HepG2 (cell line): ENCODE results near the gene PDZD2. TPM values are rescaled to one million over a fixed set of nuclear protein-coding genes. Genes with fewer than 3 reads are reported as not detected.

ENCODE experiments used
- ATAC-seq: fragments of 200-7000 bp; cut with Tn5 transposase; 3 replicates; pipeline ENCODE4 v1.9.1; 2020; ENCODE audit warnings: mild to moderate bottlenecking, moderate library complexity
- BruUV-seq: library from RNA; stranded (reverse); fragments of 400-500 nt; replicated peaks from 2 replicates; lab custom pipeline; 2021; lab: Mats Ljungman, UMichigan
- CTCF ChIA-PET: fragments of 300-600 bp; formaldehyde crosslinking; extraction: SDS; loops from one replicate; lab custom pipeline; 2021; ENCODE audit warnings: low total read pairs, inconsistent platforms, low intra/inter-chr PET ratio; lab: Yijun Ruan, JAX
- POLR2A ChIA-PET: fragments of 350-600 bp; sonication (Branson Sonifier 250); formaldehyde crosslinking; loops from one replicate; lab custom pipeline; 2020; ENCODE audit warnings: antibody characterized with exemption, inconsistent platforms; lab: Yijun Ruan, JAX
- DNase-seq: peaks from one replicate; pipeline ENCODE4 v3.0.0-alpha.2; 2015; ENCODE audit warnings: low spot score
- FAIRE-seq: peaks from 3 replicates; lab custom pipeline; 2011; peaks lifted over from hg19 to GRCh38; lab: Jason Lieb, UNC
- H2AFZ ChIP-seq: one replicate; pipeline ENCODE4 v1.6.1; 2011; ENCODE audit warnings: low read length, inconsistent platforms
- H3K27ac ChIP-seq: fragments of 300-600 bp; 3 replicates; pipeline ENCODE4 v1.8.0; 2011; ENCODE audit warnings: mixed run types, mild to moderate bottlenecking, mixed read lengths, low read length, inconsistent platforms; ENCODE audit not compliant: insufficient read depth; ENCODE audit errors: extremely low read length
- H3K27me3 ChIP-seq, 2 experiments: fragments of 200-600 bp in 1 of 2; 2 replicates in 1 of 2; 3 replicates in 1 of 2; pipeline versions ENCODE4 v1.6.0 to v1.8.0; 2011; ENCODE audit warnings: low read length in 2 of 2, mild to moderate bottlenecking in 2 of 2, moderate library complexity in 2 of 2, inconsistent platforms in 1 of 2; ENCODE audit not compliant: insufficient read depth in 2 of 2, control insufficient read depth in 1 of 2
- H3K36me3 ChIP-seq, 2 experiments: fragments of 200-600 bp in 1 of 2; replicated peaks in 1 of 2; 2 replicates in 1 of 2; 3 replicates in 1 of 2; pipeline versions ENCODE4 v1.5.1 to v1.8.0; 2011; ENCODE audit warnings: low read length in 2 of 2, inconsistent platforms in 1 of 2; ENCODE audit not compliant: insufficient read depth in 2 of 2, control insufficient read depth in 1 of 2
- H3K4me1 ChIP-seq: 2 replicates; pipeline ENCODE4 v1.5.1; 2012; ENCODE audit warnings: low read length, inconsistent platforms; ENCODE audit not compliant: insufficient read depth
- H3K4me2 ChIP-seq: 2 replicates; pipeline ENCODE4 v1.6.0; 2011; ENCODE audit warnings: low read depth, low read length, inconsistent platforms
- H3K4me3 ChIP-seq, 3 experiments: fragments of 200-600 bp in 1 of 3; sonication (generic), shearing (Covaris generic) in 1 of 3; replicated peaks in 1 of 3; 2 replicates each; pipeline ENCODE4 v1.5.1; 2011 to 2016; ENCODE audit warnings: low read length in 3 of 3, inconsistent platforms in 2 of 3, low read depth in 2 of 3, mild to moderate bottlenecking in 2 of 3, control low read depth in 1 of 3, mixed read lengths in 1 of 3; ENCODE audit not compliant: insufficient read depth in 1 of 3
- H3K79me2 ChIP-seq: one replicate; pipeline ENCODE4 v1.6.1; 2011; ENCODE audit warnings: low read length, inconsistent platforms; ENCODE audit not compliant: insufficient read depth
- H3K9ac ChIP-seq: 2 replicates; pipeline ENCODE4 v1.6.0; 2011; ENCODE audit warnings: mild to moderate bottlenecking, low read depth, low read length, inconsistent platforms; ENCODE audit not compliant: insufficient read depth
- H3K9me3 ChIP-seq: 2 replicates; pipeline ENCODE4 v1.5.1; 2012; ENCODE audit warnings: mild to moderate bottlenecking, low read length
- H4K20me1 ChIP-seq: 2 replicates; pipeline ENCODE4 v1.6.0; 2011; ENCODE audit warnings: inconsistent platforms, mild to moderate bottlenecking, low read length, moderate library complexity; ENCODE audit not compliant: insufficient read depth
- CBFB ChIP-seq: sonication (generic); formaldehyde crosslinking; IDR thresholded peaks from 2 replicates; pipeline ENCODE4 v1.4.0; 2020; ENCODE audit warnings: missing genetic modification reagents
- CHCHD3 ChIP-seq: sonication (generic); formaldehyde crosslinking; IDR thresholded peaks from 2 replicates; pipeline ENCODE4 v1.8.0; 2022; ENCODE audit warnings: mild to moderate bottlenecking, missing genetic modification reagents, moderate library complexity
- ELF1 ChIP-seq: sonication (generic); formaldehyde crosslinking; IDR thresholded peaks from 2 replicates; pipeline ENCODE4 v1.4.0; 2020; ENCODE audit warnings: missing genetic modification reagents
- HOXA9 ChIP-seq: sonication (generic); formaldehyde crosslinking; IDR thresholded peaks from 2 replicates; pipeline ENCODE4 v1.8.1; 2022; ENCODE audit warnings: missing genetic modification reagents, mild to moderate bottlenecking, moderate library complexity, borderline replicate concordance
- NFE2L1 ChIP-seq: sonication (generic); formaldehyde crosslinking; IDR thresholded peaks from 2 replicates; pipeline ENCODE4 v1.4.0; 2020; ENCODE audit warnings: missing genetic modification reagents, mild to moderate bottlenecking, borderline replicate concordance
- SNRNP70 ChIP-seq: fragments of 200-400 bp; formaldehyde crosslinking; IDR thresholded peaks from 2 replicates; pipeline ENCODE4 v1.6.1; 2017; ENCODE audit warnings: mild to moderate bottlenecking, low read depth, low read length, moderate library complexity
- ZC3H13 ChIP-seq: sonication (generic); formaldehyde crosslinking; IDR thresholded peaks from 2 replicates; pipeline ENCODE4 v1.8.1; 2023; ENCODE audit warnings: mild to moderate bottlenecking, missing genetic modification reagents, moderate library complexity
- ZNF124 ChIP-seq: sonication (generic); formaldehyde crosslinking; IDR thresholded peaks from 2 replicates; pipeline ENCODE4 v1.4.0; 2020; ENCODE audit warnings: missing genetic modification reagents
- ZNF235 ChIP-seq: sonication (generic); formaldehyde crosslinking; IDR thresholded peaks from 2 replicates; pipeline ENCODE4 v1.8.1; 2023; ENCODE audit warnings: mild to moderate bottlenecking, missing genetic modification reagents, borderline replicate concordance
- ZNF33A ChIP-seq: sonication (generic); formaldehyde crosslinking; IDR thresholded peaks from 2 replicates; pipeline ENCODE4 v1.5.1; 2020; ENCODE audit warnings: missing genetic modification reagents, mild to moderate bottlenecking, moderate library complexity, borderline replicate concordance
- ZNF547 ChIP-seq: sonication (generic); formaldehyde crosslinking; IDR thresholded peaks from 2 replicates; pipeline ENCODE4 v1.5.1; 2020; ENCODE audit warnings: mild to moderate bottlenecking, missing genetic modification reagents
- ZNF563 ChIP-seq: sonication (generic); formaldehyde crosslinking; IDR thresholded peaks from 2 replicates; pipeline ENCODE4 v1.8.0; 2022; ENCODE audit warnings: mild to moderate bottlenecking, moderate library complexity, missing genetic modification reagents
- ZNF652 ChIP-seq: IDR thresholded peaks from 2 replicates; pipeline ENCODE4 v1.6.1; 2016; ENCODE audit warnings: low read depth, borderline replicate concordance
- ZNF883 ChIP-seq: sonication (generic); formaldehyde crosslinking; IDR thresholded peaks from 2 replicates; pipeline ENCODE4 v1.5.1; 2020; ENCODE audit warnings: mild to moderate bottlenecking, missing genetic modification reagents; ENCODE audit errors: not compliant biosample characterization
- WGBS: methylation state at CpG from one replicate; pipeline ENCODE4 v1.1.6; 2017; ENCODE audit warnings: low lambda C conversion rate; 5-methylcytosine and 5-hydroxymethylcytosine counted together
- in situ Hi-C: cut with HindIII; loops from 2 replicates; pipeline ENCODE4 v1.10.0; 2017; ENCODE audit warnings: low pct_unique_long_range_greater_than_20kb; ENCODE audit not compliant: extremely low pct_ligation_motif_present
- intact Hi-C: fragments of 100-400 bp; cut with micrococcal nuclease; formaldehyde crosslinking; loops from one replicate; pipeline ENCODE4 v1.10.0; 2022; ENCODE audit not compliant: unreplicated experiment
- polyA plus RNA-seq, 8 experiments: library from polyadenylated mRNA; depleted of rRNA in 3 of 8; stranded (reverse) in 7 of 8; unstranded in 1 of 8; fragments of >200 nt; fragmentation: Illumina TruSeq in 4 of 8; extraction: Trizol in 4 of 8; gene quantifications; 2 replicates each; pipeline versions ENCODE4 v1.2.1 to v1.2.3, GENCODE V29; 2011 to 2016; ENCODE audit warnings: low read depth in 4 of 8, missing spikeins in 1 of 8, mixed read lengths in 1 of 8; ENCODE audit not compliant: insufficient read depth in 1 of 8
- total RNA-seq, 5 experiments: library from RNA; depleted of rRNA; stranded (reverse); fragments of >200 nt; fragmentation: Illumina TruSeq; extraction: Trizol; gene quantifications; 2 replicates each; pipeline ENCODE4 v1.2.3, GENCODE V29; 2016; ENCODE audit warnings: low read depth in 1 of 5
- TF ChIP-seq, protein P1 (sequence below): sonication (generic); formaldehyde crosslinking; IDR thresholded peaks from 2 replicates; pipeline ENCODE4 v1.4.0; 2020; ENCODE audit warnings: low read depth, mild to moderate bottlenecking, missing genetic modification reagents

PDZD2 gene
- total and polyA plus RNA-seq, 2 of the 13 experiments (the other 11 are each of a cell fraction or from before 2014, with no cell fraction given), result 0.04 TPM; not detected in 1

DNA sequence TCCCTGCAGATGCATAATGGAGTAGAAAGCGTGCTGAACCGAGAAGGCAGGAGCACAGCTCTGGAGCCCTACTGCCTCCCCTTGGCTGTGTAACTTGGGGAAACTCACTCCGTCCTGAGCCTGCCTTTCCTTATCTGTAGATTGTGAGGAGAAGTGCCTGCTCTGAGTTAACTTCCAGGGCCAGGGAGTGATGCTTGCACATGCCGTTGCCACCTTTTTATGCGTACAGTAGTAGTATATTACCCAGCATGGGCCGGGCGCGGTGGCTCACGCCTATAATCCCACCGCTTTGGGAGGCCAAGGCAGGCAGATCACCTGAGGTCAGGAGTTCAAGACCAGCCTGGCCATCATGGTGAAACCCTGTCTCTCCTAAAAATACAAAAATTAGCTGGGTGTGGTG lies 87.1 kb downstream of the PDZD2 start (continued):
- no peak for TF ChIP-seq CBFB
- no peak for TF ChIP-seq ZC3H13
- TF ChIP-seq, protein P1, sequence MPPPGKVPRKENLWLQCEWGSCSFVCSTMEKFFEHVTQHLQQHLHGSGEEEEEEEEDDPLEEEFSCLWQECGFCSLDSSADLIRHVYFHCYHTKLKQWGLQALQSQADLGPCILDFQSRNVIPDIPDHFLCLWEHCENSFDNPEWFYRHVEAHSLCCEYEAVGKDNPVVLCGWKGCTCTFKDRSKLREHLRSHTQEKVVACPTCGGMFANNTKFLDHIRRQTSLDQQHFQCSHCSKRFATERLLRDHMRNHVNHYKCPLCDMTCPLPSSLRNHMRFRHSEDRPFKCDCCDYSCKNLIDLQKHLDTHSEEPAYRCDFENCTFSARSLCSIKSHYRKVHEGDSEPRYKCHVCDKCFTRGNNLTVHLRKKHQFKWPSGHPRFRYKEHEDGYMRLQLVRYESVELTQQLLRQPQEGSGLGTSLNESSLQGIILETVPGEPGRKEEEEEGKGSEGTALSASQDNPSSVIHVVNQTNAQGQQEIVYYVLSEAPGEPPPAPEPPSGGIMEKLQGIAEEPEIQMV (CRISPR knock-in tag), result no peak
- no peak for TF ChIP-seq ZNF124 (CRISPR knock-in tag)
- no peak for TF ChIP-seq SNRNP70

DNA sequence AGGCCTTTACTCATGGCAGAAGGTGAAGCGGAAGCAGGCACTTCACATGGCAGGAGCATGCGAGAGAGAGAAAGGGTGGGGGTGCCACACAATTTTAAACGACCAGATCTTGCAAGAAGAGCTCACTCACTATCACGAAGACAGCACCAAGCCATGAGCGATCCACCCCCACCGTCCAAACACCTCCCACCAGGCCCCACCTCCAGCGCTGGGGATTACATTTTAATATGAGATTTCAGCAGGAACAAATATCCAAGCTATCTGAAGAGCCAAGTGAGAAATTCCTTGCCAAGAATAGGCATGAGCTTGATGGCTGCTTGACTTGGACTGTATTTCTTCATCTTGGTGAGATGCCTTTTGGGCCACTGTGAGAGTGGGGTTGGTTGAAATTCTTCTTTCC lies 88.0 kb downstream of the PDZD2 start:
- ChIA-PET POLR2A (no interaction called here), CTCF (no interaction called here)
- no peak overlapping the region for H2AFZ ChIP-seq
- no peak overlapping the region for H3K27ac ChIP-seq
- no peak overlapping the region for H3K9ac ChIP-seq
- BruUV-seq, result no TSS peak
- intact Hi-C loops, result no loop called here
- H3K27me3 ChIP-seq, result 0 out of 5 replicates have a peak, but pooled peaks cover 0 to 3% of the 10 kb centered on the region in 2 experiments
- 19% methylated on average over 5 of the region's 7 CpGs for WGBS
- TF ChIP-seq NFE2L1 (CRISPR knock-in tag), result no peak
- TF ChIP-seq ZNF547, result no peak
- TF ChIP-seq ZNF883 (CRISPR knock-in tag), result no peak
- no peak for TF ChIP-seq ZNF563 (CRISPR knock-in tag)
- TF ChIP-seq ZNF235 (CRISPR knock-in tag), result no peak
- TF ChIP-seq ZNF652, result no peak
- no peak for TF ChIP-seq ZNF33A
- TF ChIP-seq ELF1 (CRISPR knock-in tag), result no peak
- TF ChIP-seq HOXA9 (CRISPR knock-in tag), result no peak
- TF ChIP-seq CHCHD3 (CRISPR knock-in tag), result no peak
- H3K4me3 ChIP-seq, result no peak overlapping the region
- H3K79me2 ChIP-seq, result no peaks in the 10 kb centered on the region
- ATAC-seq (no peak), DNase-seq (no peak), FAIRE-seq (no peak)
- H4K20me1 ChIP-seq, result no peaks in the 10 kb centered on the region
- H3K36me3 ChIP-seq, result no peaks in the 10 kb centered on the region
- in situ Hi-C loops, result no loop called here
- no peaks in the 10 kb centered on the region for H3K9me3 ChIP-seq
- no peak overlapping the region for H3K4me2 ChIP-seq
- no peaks in the 10 kb centered on the region for H3K4me1 ChIP-seq
